ENCODE measurements around the gene ARMC7. TPM values are rescaled to one million over a fixed set of nuclear protein-coding genes. Genes with fewer than 3 reads are reported as not detected.

The ARMC7 gene
- total RNA-seq, 2 donors from 2014 or later = 6.7 to 7.9 TPM

DNA sequence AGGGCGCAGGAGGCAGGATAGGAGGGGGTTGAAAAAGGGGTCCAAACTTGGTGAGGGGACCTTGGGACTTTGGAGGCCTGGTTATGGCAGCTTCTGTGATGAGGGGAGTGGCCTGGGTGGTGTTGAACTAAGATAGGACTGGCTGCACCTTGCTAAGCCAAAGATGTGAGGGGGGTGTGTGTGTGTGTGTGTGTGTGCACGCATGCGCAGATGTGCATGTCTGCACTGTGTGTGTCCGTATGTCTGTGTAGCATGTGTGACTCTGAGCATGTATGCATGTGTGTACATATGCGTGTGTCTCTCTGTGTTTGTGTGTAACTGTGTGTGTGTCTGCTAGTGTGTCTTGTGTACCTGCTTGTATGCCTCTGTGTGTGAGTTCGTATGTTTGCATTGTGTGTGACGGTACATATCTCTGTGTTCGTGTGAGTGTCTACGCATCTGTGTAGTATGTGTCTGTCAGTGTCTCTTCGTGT is 17.9 kb upstream of the ARMC7 start:
- intact Hi-C loops (cut with DNase I) = no loop called here
- Histone ChIP-seq H3K4me3 (no peak overlapping the region), H3K36me3 (replicated peaks in 1 of 2; ENCODE audit: insufficient read depth in 1 of 2, low read depth in 2 of 2) (no peaks in the 10 kb centered on the region), H3K4me1 (peaks cover 67% of the 10 kb centered on the region), H3K27me3 (no peaks in the 10 kb centered on the region), H3K27ac (peak overlapping the region in 3 of 4 donors; percentile 34 to 88 (median 57)), H3K9me3 (no peaks in the 10 kb centered on the region)
- WGBS, 2 donors = 77 to 82% methylated on average over 9 to 10 of the region's 10 CpGs
- ATAC-seq (no peak), DNase-seq (no peak)
- TF ChIP-seq, protein P1, sequence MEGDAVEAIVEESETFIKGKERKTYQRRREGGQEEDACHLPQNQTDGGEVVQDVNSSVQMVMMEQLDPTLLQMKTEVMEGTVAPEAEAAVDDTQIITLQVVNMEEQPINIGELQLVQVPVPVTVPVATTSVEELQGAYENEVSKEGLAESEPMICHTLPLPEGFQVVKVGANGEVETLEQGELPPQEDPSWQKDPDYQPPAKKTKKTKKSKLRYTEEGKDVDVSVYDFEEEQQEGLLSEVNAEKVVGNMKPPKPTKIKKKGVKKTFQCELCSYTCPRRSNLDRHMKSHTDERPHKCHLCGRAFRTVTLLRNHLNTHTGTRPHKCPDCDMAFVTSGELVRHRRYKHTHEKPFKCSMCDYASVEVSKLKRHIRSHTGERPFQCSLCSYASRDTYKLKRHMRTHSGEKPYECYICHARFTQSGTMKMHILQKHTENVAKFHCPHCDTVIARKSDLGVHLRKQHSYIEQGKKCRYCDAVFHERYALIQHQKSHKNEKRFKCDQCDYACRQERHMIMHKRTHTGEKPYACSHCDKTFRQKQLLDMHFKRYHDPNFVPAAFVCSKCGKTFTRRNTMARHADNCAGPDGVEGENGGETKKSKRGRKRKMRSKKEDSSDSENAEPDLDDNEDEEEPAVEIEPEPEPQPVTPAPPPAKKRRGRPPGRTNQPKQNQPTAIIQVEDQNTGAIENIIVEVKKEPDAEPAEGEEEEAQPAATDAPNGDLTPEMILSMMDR (IDR thresholded peaks at IDR 0.05) = no peak
- no peak for TF ChIP-seq POLR2A (IDR thresholded peaks at IDR 0.05)

DNA sequence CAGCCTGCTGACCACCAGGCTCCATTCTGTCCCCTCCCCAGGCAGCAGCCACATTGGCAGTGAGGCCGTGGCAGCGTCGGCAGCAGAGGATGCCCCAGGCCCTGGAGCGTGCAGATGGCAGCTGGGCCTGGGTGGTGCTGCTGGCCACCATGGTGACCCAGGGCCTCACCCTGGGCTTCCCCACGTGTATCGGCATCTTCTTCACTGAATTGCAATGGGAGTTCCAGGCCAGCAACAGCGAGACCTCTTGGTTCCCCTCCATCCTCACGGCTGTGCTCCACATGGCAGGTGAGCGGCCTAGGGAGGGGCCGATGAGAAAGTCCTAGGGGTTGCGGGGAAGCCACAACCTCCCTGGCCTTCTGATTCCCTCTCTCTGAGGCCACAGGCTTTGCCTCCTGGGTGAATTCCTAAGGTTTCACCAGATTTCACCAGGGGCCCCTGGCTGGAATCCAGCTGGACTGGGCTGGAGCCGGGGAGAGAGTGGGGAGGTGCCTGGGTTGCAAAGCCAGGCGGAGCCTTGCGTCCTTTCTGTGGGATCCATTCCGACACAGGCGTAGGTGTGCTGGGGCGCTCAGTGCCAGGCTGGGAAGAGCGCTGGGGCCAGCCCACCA is 16.1 kb upstream of the ARMC7 start:
- intact Hi-C loops (cut with DNase I) = no loop called here
- H3K9me3 ChIP-seq = no peaks in the 10 kb centered on the region
- 77 to 79% methylated on average over 3 to 18 of the region's 18 CpGs for WGBS, 2 donors
- no peak for DNase-seq
- no peak for ATAC-seq
- no peak overlapping the region for H3K4me3 ChIP-seq
- peak overlapping the region in 2 of 4 donors; percentile 19 to 50 for H3K27ac ChIP-seq
- peaks cover 55% of the 10 kb centered on the region for H3K4me1 ChIP-seq
- H3K36me3 ChIP-seq (replicated peaks in 1 of 2; ENCODE audit: insufficient read depth in 1 of 2, low read depth in 2 of 2) = no peaks in the 10 kb centered on the region
- no peaks in the 10 kb centered on the region for H3K27me3 ChIP-seq
- no peak for TF ChIP-seq POLR2A (IDR thresholded peaks at IDR 0.05)
- TF ChIP-seq, protein P1 (IDR thresholded peaks at IDR 0.05) = no peak

DNA sequence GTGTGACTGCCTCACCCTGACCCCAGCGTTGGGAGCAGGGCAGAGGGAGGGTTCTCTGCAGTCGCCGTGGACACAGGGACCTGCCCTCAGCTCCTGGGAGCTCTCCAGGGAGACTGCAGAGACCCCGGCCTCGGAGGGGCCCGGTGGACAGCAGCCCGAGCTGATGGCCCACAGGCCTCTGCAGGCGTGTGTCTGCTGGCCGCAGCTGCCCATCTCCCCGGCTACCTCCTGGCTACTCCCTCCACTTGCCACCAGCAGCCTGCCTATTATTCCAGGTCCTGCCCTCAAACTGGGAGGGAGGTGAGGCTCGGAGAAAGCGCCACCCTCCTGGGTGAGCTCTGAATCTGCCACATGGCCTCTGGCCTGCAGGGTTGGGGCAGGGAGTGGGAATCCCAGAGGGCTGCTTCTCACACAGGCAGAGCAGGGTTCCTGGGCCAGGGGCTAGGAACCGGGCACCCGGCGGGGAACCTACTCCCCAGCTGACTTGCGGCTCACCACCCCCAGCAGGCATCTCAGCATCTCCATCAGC is 14.8 kb upstream of the ARMC7 start:
- intact Hi-C loops (cut with DNase I) = no loop called here
- TF ChIP-seq, protein P1 (IDR thresholded peaks at IDR 0.05) = no peak
- no peak for TF ChIP-seq POLR2A (IDR thresholded peaks at IDR 0.05)
- WGBS, 2 donors = 82 to 100% methylated on average over 10 to 16 of the region's 16 CpGs
- ATAC-seq (no peak), DNase-seq (no peak)
- Histone ChIP-seq H3K36me3 (replicated peaks in 1 of 2; ENCODE audit: insufficient read depth in 1 of 2, low read depth in 2 of 2) (no peaks in the 10 kb centered on the region), H3K4me3 (no peak overlapping the region), H3K27ac (no peak overlapping the region), H3K9me3 (no peaks in the 10 kb centered on the region), H3K27me3 (no peaks in the 10 kb centered on the region), H3K4me1 (peaks cover 46% of the 10 kb centered on the region)

DNA sequence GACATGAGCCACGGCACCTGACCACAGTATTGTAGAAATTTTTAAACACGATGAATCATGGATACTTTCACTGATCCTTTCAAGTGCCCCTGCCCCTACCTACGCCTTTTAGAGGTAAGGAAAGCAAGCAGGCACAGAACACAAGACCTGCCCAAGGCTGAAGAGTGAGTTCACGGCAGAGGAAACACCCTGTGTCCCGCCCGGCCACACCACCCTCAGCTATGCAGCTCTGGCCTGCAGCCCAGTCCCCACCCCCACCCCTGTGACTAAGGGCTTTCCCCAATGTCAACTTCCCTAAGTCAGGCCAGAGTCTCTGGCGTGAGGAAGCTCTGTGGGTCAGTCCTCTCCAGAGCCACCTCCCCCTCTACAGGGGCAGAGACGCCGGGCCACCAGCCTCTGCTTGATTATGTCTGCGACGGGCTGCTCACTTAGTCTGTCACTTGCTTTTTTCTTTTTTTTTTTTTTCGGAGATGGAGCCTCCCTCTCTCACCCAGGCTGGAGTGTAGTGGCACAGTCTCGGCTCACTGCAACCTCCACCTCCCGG is 13.6 kb upstream of the ARMC7 start:
- H3K27me3 ChIP-seq = no peaks in the 10 kb centered on the region
- no peak for TF ChIP-seq POLR2A (IDR thresholded peaks at IDR 0.05)
- TF ChIP-seq, protein P1 (IDR thresholded peaks at IDR 0.05) = no peak
- 31 to 34% methylated on average over 14 of the region's 14 CpGs for WGBS, 2 donors
- no peaks in the 10 kb centered on the region for H3K36me3 ChIP-seq (replicated peaks in 1 of 2; ENCODE audit: insufficient read depth in 1 of 2, low read depth in 2 of 2)
- intact Hi-C loops (cut with DNase I) = no loop called here
- H3K9me3 ChIP-seq = no peaks in the 10 kb centered on the region
- no peak overlapping the region for H3K4me3 ChIP-seq
- peaks cover 34% of the 10 kb centered on the region for H3K4me1 ChIP-seq
- H3K27ac ChIP-seq = peak overlapping the region; percentile 55 to 81 (median 70)
- DNase-seq (peak; percentile 71 to 90 (median 82)), ATAC-seq (peak; percentile 94)

Measured in body of pancreas (tissue), 4 donors.